Sigmoid colon (tissue), 7 donors: Measurements from ENCODE around the gene ZNF550. TPM values are rescaled to one million over a fixed set of nuclear protein-coding genes. Genes with fewer than 3 reads are reported as not detected.
"Not testable (repeated sequence)": the region's sequence is repeated elsewhere in the genome, so short reads cannot be mapped to it uniquely, and the experiment has no call there.

Experiments
- DNase-seq: peaks from one replicate; pipeline ENCODE4 v3.0.0-alpha.2; 2019
- H3K27ac ChIP-seq, 4 donors: fragments of 200-600 bp; sonication (generic); one replicate each; pipeline ENCODE4 v1.5.1; 2016 to 2019; ENCODE audit warnings: mild to moderate bottlenecking in 1 of 4
- H3K27me3 ChIP-seq, 3 donors: fragments of 200-600 bp; sonication (generic); one replicate each; pipeline ENCODE4 v1.5.1; 2019; ENCODE audit warnings: mild to moderate bottlenecking in 1 of 3
- H3K36me3 ChIP-seq, 4 donors: fragments of 200-600 bp; sonication (generic); one replicate each; pipeline ENCODE4 v1.5.1; 2016 to 2019
- H3K4me1 ChIP-seq, 4 donors: fragments of 200-600 bp; sonication (generic); one replicate each; pipeline ENCODE4 v1.5.1; 2017 to 2019
- H3K4me3 ChIP-seq, 4 donors: fragments of 200-600 bp; sonication (generic); one replicate each; pipeline ENCODE4 v1.5.1; 2017 to 2019; ENCODE audit warnings: mild to moderate bottlenecking in 2 of 4, moderate library complexity in 1 of 4
- H3K9me3 ChIP-seq, 4 donors: fragments of 200-600 bp in 3 of 4; sonication (generic) in 3 of 4; one replicate each; pipeline versions ENCODE4 v1.5.1 to v1.6.1; 2013 to 2019
- CTCF ChIP-seq, 4 experiments: fragments of 450-650 bp in 3 of 4; fragments of 200-600 bp in 1 of 4; IDR thresholded peaks; one replicate each; pipeline ENCODE4 v1.5.1; 2016 to 2019; ENCODE audit warnings: antibody characterized with exemption in 4 of 4, mild to moderate bottlenecking in 3 of 4, moderate library complexity in 2 of 4
- EP300 ChIP-seq, 4 donors: sonication (generic); formaldehyde crosslinking; IDR thresholded peaks; one replicate each; pipeline ENCODE4 v1.6.1; 2017; ENCODE audit warnings: antibody characterized with exemption in 4 of 4
- POLR2A ChIP-seq, 2 donors: fragments of 450-650 bp; IDR thresholded peaks; one replicate each; pipeline ENCODE4 v1.6.1; 2016; ENCODE audit warnings: antibody characterized with exemption in 2 of 2, mild to moderate bottlenecking in 2 of 2, moderate library complexity in 2 of 2
- POLR2AphosphoS5 ChIP-seq, 4 donors: sonication (generic); formaldehyde crosslinking; IDR thresholded peaks; one replicate each; pipeline ENCODE4 v1.6.1; 2017; ENCODE audit warnings: antibody characterized with exemption in 4 of 4
- WGBS, 2 donors: extraction: QIAGEN DNeasy Blood & Tissue Kit; methylation state at CpG; one replicate each; pipeline ENCODE4 v1.1.7; 2013; 5-methylcytosine and 5-hydroxymethylcytosine counted together
- intact Hi-C: fragments of 100-400 bp; cut with DNase I; formaldehyde crosslinking; loops from one replicate; pipeline ENCODE4 v1.15.1; 2023
- polyA plus RNA-seq, 3 donors: library from polyadenylated mRNA; stranded (reverse); fragments of 200-250 nt; gene quantifications; one replicate each; pipeline ENCODE4 v1.2.3, GENCODE V29; 2013
- total RNA-seq, 4 donors: library from RNA; depleted of rRNA; stranded (reverse); fragments of >200 nt; gene quantifications; one replicate each; pipeline ENCODE4 v1.1.0, GENCODE V29; 2016
- donor health status: healthy with polysubstance abuse.
- donor health status: Bipolar disorder and iron deficiency.
- donor health status: healthy.

Gene ZNF550
- total and polyA plus RNA-seq, 7 donors = 0.92 to 6.6 (median 4.1) TPM

- DNase-seq = no peak
- Histone ChIP-seq H3K9me3 (peaks cover 14 to 53% (median 37%) of the 10 kb centered on the region in 4 donors), H3K4me1 (no peaks in the 10 kb centered on the region)
Measured at GRCh38 chr19:57552432-57552831, 7.2 kb downstream of the ZNF550 start.

GRCh38 chr19:57546513-57546912, 13.2 kb downstream of the ZNF550 start:
- H3K9me3 ChIP-seq = peaks cover 55 to 86% (median 61%) of the 10 kb centered on the region in 4 donors
- H3K27ac ChIP-seq = no peak overlapping the region
- peaks cover 47 to 100% (median 78%) of the 10 kb centered on the region in 4 donors for H3K36me3 ChIP-seq
- intact Hi-C loops = no loop called here
- H3K4me3 ChIP-seq = no peak overlapping the region
- TF ChIP-seq POLR2A (IDR thresholded peaks at IDR 0.05) = no peak
- no peak for TF ChIP-seq EP300 (IDR thresholded peaks at IDR 0.05)
- no peak for TF ChIP-seq CTCF (IDR thresholded peaks at IDR 0.05)
- TF ChIP-seq POLR2AphosphoS5 (IDR thresholded peaks at IDR 0.05) = no peak
- no peak for DNase-seq
- no peaks in the 10 kb centered on the region for H3K27me3 ChIP-seq
- no peaks in the 10 kb centered on the region for H3K4me1 ChIP-seq
- WGBS, 2 donors = 97 to 99% methylated on average over 1 of the region's 1 CpG

More at GRCh38 chr19:57552432-57552831, 7.2 kb downstream of the ZNF550 start:
- Histone ChIP-seq H3K36me3 (peaks cover 47 to 90% (median 84%) of the 10 kb centered on the region in 4 donors), H3K4me3 (no peak overlapping the region), H3K27me3 (no peaks in the 10 kb centered on the region), H3K27ac (no peak overlapping the region)
- TF ChIP-seq POLR2AphosphoS5 (IDR thresholded peaks at IDR 0.05) (no peak), EP300 (IDR thresholded peaks at IDR 0.05) (no peak), POLR2A (IDR thresholded peaks at IDR 0.05) (no peak), CTCF (IDR thresholded peaks at IDR 0.05) (no peak)
- intact Hi-C loops = no loop called here
- WGBS, 2 donors = 97 to 99% methylated on average over 2 of the region's 2 CpGs

GRCh38 chr19:57537953-57538547, 21.6 kb downstream of the ZNF550 start:
- H3K4me3 ChIP-seq = no peak overlapping the region
- TF ChIP-seq CTCF (IDR thresholded peaks at IDR 0.05) (no peak), EP300 (IDR thresholded peaks at IDR 0.05) (no peak), POLR2A (IDR thresholded peaks at IDR 0.05) (no peak), POLR2AphosphoS5 (IDR thresholded peaks at IDR 0.05) (no peak)
- no peak overlapping the region for H3K27ac ChIP-seq
- H3K36me3 ChIP-seq = peaks cover 40 to 98% (median 82%) of the 10 kb centered on the region in 4 donors
- intact Hi-C loops = no loop called here
- 97 to 98% methylated on average over 7 of the region's 7 CpGs for WGBS, 2 donors
- H3K27me3 ChIP-seq = no peaks in the 10 kb centered on the region
- peaks cover 54 to 92% (median 75%) of the 10 kb centered on the region in 4 donors for H3K9me3 ChIP-seq
- DNase-seq = no peak
- H3K4me1 ChIP-seq = no peaks in the 10 kb centered on the region

DNA sequence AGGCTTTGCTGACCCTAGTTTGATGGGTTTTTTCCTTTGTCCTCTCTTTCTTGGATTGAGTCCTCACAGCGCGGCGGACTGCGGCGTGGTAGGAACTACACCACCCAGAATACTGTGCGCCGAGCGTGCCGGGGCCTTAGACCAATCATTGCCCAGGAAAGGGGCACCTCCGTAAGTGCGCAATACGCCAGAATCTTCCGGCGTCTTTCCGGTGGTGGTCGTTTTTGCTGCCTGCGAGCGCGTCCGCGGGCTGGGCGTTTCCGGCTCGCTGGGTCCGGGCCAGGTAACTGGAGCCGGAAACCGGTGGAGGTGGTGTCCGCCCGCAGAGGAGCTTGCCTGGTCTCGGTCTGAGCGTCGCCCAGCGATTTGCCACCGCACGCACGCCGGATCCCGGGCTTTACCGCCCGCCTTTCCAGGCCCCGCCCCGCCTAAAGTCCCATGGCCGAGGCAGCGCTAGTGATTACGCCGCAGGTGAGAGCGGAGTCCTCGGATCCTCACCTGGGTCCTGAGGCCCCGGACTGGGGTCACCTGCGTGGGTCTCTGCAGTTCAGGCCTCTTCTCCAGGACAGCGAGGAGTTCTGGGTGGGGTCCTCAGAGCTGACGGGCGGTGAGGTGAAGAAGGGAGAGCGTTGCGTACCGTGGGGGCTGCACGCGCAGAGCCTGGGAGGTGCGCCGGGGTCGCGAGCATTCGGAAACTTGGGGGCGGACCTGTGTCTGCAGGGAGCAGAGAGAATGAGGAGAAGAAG, 32.4 kb downstream of the ZNF550 start, which contains the start of gene ZNF549:
TSS of gene ZNF549 (plus strand) at position 221 of the 746 bp plus-strand sequence. CDS start at position 439, 218 bp downstream.
- peak; percentile 95 for DNase-seq
- Histone ChIP-seq H3K4me3 (peak within 1 kb of the TSS; percentile 63 to 94 (median 77)), H3K9me3 (peaks cover 0 to 4% (median 4%) of the 10 kb centered on the region in 4 donors), H3K27ac (peak within 1 kb of the TSS; percentile 81 to 86 (median 83)), H3K4me1 (peaks cover 0 to 13% (median 10%) of the 10 kb centered on the region in 4 donors), H3K27me3 (no peaks in the 10 kb centered on the region), H3K36me3 (peaks cover under 1 to 16% (median 4%) of the 10 kb centered on the region in 4 donors)
- intact Hi-C loops = no loop called here
- no peak for TF ChIP-seq CTCF (IDR thresholded peaks at IDR 0.05)
- peak; percentile 44 to 72 (median 64) for TF ChIP-seq POLR2AphosphoS5 (IDR thresholded peaks at IDR 0.05)
- no peak for TF ChIP-seq POLR2A (IDR thresholded peaks at IDR 0.05)
- TF ChIP-seq EP300 (IDR thresholded peaks at IDR 0.05) = peak in 1 of 4 donors; percentile 37
- WGBS, 2 donors = 1 to 2% methylated on average over 64 of the region's 64 CpGs

DNA sequence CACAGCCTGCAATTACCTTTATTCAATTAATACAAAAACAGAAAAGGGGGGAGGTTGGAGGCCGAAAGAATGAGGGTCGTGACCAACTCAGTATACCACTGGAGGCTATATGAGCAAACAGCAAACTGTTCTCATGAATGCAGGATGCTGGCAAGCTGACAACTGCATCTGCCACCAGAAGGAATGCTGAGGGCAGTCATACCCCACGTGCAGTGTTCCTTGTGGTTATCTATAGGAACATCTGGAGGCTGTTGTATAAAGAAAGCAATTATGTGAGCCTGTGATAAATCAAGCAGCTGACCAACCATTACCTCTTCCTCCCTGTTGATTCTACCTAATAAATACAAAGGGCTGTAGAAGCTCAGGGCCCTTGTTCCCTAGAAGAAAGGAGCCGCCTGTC, 41.6 kb downstream of the ZNF550 start:
- H3K4me3 ChIP-seq, DNase-seq, H3K27ac ChIP-seq, H3K4me1 ChIP-seq, H3K27me3 ChIP-seq, intact Hi-C loops: not testable (repeated sequence)
- peaks cover 0 to 49% (median 9%) of the 10 kb centered on the region in 4 donors for H3K36me3 ChIP-seq
- WGBS, 2 donors = 88 to 90% methylated on average over 4 of the region's 4 CpGs
- peaks cover 2 to 23% (median 11%) of the 10 kb centered on the region in 4 donors for H3K9me3 ChIP-seq
